IPS DF 4.7 (cell line): ENCODE measurements around the gene CDH23.

Source experiments
- DNase-seq: peaks from one replicate; pipeline ENCODE4 v3.0.0-alpha.2; 2013; ENCODE audit warnings: low spot score; ENCODE audit errors: extremely low read depth

Gene CDH23

GRCh38 chr10:71812913-71813590 is 416.3 kb downstream of the CDH23 start:
- DNase-seq, result no peak

DNA sequence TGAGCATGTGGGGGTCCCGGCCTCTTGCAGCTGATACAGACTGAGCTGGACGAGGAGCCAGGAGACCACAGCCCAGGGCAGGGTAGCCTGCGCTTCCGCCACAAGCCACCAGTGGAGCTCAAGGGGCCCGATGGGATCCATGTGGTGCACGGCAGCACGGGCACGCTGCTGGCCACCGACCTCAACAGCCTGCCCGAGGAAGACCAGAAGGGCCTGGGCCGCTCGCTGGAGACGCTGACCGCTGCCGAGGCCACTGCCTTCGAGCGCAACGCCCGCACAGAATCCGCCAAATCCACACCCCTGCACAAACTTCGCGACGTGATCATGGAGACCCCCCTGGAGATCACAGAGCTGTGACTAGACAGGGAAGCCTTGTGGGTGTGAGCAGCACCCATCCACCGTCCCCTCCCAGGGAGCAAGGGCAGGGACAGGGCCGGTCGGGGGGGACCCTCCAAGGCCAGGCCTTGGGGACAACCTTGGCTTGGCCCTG is 418.2 kb downstream of the CDH23 start:
- DNase-seq, result no peak

GRCh38 chr10:71815515-71816130 is 418.9 kb downstream of the CDH23 start:
- no peak for DNase-seq

GRCh38 chr10:71816421-71816851 is 419.7 kb downstream of the CDH23 start:
- DNase-seq, result no peak

- no peak for DNase-seq
These were observed 420.4 kb downstream of the CDH23 start for GRCh38 chr10:71816936-71817618.

- DNase-seq, result no peak
These were observed 421.3 kb downstream of the CDH23 start for GRCh38 chr10:71817831-71818655.

GRCh38 chr10:71818674-71819260 is 422.0 kb downstream of the CDH23 start:
- no peak for DNase-seq

DNA sequence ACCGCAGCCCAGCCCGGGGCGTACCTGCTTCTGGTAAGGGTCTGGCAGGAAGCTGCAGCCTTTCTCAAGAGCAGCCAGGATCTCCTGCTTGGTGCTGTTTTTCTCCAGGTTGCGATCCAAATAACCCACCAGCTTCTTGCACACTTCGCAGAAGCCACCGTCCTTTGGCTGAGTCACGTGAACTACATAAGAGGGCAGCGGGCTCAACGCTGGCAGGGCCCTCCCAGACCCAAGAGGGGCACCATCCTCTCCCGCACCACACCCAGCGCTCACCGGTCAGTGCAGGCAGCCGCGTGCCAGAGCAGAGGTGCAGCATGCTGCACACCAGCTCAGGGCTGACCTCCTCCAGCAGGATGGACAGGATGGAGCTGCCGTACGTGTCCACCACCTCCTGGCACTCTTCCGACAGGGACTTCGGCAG is 422.7 kb downstream of the CDH23 start:
- no peak for DNase-seq

GRCh38 chr10:71819985-71820384 is 423.3 kb downstream of the CDH23 start:
- no peak for DNase-seq

DNA sequence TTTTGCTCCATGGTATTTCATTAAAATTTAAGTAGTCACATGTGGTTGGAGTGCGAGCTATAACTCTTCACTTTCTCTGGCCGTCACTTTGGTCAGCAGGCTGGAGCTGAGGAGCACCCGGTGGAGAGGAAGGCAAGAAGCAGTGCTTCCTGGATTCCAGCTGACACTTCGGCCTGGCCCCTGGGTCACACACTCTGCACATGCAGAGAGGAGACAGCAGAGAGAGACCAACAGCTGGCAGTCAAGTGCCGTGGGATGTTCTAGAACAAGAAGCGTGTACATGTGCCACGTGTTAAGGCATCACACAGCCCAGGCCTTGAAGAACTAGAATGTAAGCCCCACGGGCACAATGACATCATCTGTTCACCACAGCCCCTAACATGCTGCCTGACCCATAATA is 424.2 kb downstream of the CDH23 start:
- DNase-seq, result no peak

- no peak for DNase-seq
These were observed 425.4 kb downstream of the CDH23 start for GRCh38 chr10:71821909-71822763.

DNA sequence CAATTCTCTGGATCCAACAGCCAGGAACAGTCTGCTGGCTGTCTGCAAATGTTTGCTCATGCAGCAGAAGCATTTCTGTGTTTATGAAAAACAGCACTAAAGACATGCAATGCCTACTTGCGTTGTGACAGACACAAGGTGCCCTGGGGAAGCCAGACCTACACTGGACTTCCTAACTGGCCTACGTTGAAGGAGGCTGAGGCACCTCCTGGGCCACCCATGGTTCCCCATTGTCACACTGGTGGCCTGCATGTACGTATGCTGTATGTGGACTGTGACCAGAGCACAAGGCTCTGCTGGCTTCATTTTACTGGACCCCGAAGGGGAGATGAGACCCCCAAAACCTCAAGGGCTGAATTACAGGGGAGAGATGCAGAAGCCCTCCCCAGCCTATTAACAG is 426.6 kb downstream of the CDH23 start:
- DNase-seq, result no peak

DNA sequence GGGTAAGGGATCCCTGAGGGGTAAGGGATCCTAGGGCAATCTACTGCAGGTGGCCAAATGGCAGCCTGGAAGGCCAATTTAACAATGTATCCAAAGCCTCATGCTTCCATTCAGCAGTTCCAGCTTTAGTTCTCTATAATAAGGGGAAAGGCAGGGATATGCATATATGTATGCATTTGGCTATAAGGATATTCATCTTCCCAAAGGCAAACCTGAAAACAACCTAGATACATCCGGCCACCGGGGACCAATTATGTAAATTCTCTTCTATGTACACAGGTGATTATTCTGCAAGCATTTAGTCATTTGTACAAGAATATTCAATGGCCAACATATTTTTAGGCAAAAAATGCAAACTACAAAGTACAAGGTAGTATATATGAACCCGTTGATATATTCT is 427.6 kb downstream of the CDH23 start:
- no peak for DNase-seq

- no peak for DNase-seq
These were observed 428.5 kb downstream of the CDH23 start for GRCh38 chr10:71825217-71825616.

GRCh38 chr10:71827852-71828251 is 431.1 kb downstream of the CDH23 start:
- DNase-seq, result no peak

- DNase-seq, result no peak
These were observed 432.0 kb downstream of the CDH23 start for GRCh38 chr10:71828702-71829101.

GRCh38 chr10:71829171-71829570 is 432.5 kb downstream of the CDH23 start:
- DNase-seq, result no peak

- no peak for DNase-seq
These were observed 433.2 kb downstream of the CDH23 start for GRCh38 chr10:71829896-71830295.

DNA sequence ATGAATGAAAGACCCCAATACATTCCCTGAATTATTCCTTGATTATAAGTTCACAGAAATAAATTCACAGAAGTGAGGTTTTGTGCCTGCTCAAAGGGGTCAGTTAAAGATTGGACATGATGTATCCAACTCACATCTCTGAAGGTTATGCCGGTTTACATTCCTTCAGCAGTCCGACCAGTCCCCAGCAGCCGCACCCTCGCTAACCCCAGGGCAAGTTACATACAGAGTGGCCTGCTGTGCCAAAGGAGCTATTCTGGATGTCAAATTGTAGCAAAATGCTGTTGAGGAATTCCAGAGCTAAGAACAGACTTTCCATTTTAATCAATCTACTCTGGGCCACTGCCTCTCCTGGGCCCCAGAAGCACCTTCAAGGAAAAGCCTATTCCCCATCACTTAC is 434.0 kb downstream of the CDH23 start:
- no peak for DNase-seq
